HepG2 (cell line): ENCODE data around the gene DYNC1LI1. TPM values are rescaled to one million over a fixed set of nuclear protein-coding genes. Genes with fewer than 3 reads are reported as not detected.

Source experiments
- IKZF1 ChIP-seq: fragments of 450-650 bp; IDR thresholded peaks from 2 replicates; pipeline ENCODE4 v1.7.1; 2016
- ISL2 ChIP-seq: sonication (generic); formaldehyde crosslinking; IDR thresholded peaks from 2 replicates; pipeline ENCODE4 v1.5.0; 2020; ENCODE audit warnings: missing genetic modification reagents
- MED8 ChIP-seq: sonication (generic); formaldehyde crosslinking; IDR thresholded peaks from 2 replicates; pipeline ENCODE4 v1.8.1; 2023; ENCODE audit warnings: mild to moderate bottlenecking, missing genetic modification reagents; ENCODE audit not compliant: insufficient replicate concordance
- MEIS2 ChIP-seq: sonication (generic); formaldehyde crosslinking; IDR thresholded peaks from 2 replicates; pipeline ENCODE4 v1.9.0; 2021; ENCODE audit warnings: mild to moderate bottlenecking, missing genetic modification reagents
- MNT ChIP-seq: fragments of 450-650 bp; IDR thresholded peaks from 2 replicates; pipeline ENCODE4 v1.6.1; 2016
- SETDB1 ChIP-seq: sonication (generic); formaldehyde crosslinking; IDR thresholded peaks from 2 replicates; pipeline ENCODE4 v1.5.1; 2020; ENCODE audit warnings: missing genetic modification reagents, mild to moderate bottlenecking, borderline replicate concordance
- SOX6 ChIP-seq, 2 experiments: fragments of 450-650 bp in 1 of 2; sonication (generic) in 1 of 2; formaldehyde crosslinking in 1 of 2; IDR thresholded peaks; 2 replicates each; pipeline versions ENCODE4 v1.4.0 to v1.6.1; 2017 to 2020; ENCODE audit warnings: antibody characterized with exemption in 1 of 2, mild to moderate bottlenecking in 1 of 2, missing genetic modification reagents in 1 of 2
- U2AF2 ChIP-seq: fragments of 200-400 bp; formaldehyde crosslinking; IDR thresholded peaks from 2 replicates; pipeline ENCODE4 v1.6.1; 2017; ENCODE audit warnings: low read depth, mild to moderate bottlenecking, low read length
- WIZ ChIP-seq: sonication (generic); formaldehyde crosslinking; IDR thresholded peaks from 2 replicates; pipeline ENCODE4 v1.5.1; 2020; ENCODE audit warnings: mild to moderate bottlenecking, missing genetic modification reagents
- ZMYM4 ChIP-seq: sonication (generic); formaldehyde crosslinking; IDR thresholded peaks from 2 replicates; pipeline ENCODE4 v1.8.1; 2023; ENCODE audit warnings: mild to moderate bottlenecking, missing genetic modification reagents
- ZNF264 ChIP-seq: sonication (generic); formaldehyde crosslinking; IDR thresholded peaks from 2 replicates; pipeline ENCODE4 v1.4.0; 2020; ENCODE audit warnings: missing genetic modification reagents
- ZNF343 ChIP-seq: sonication (generic); formaldehyde crosslinking; IDR thresholded peaks from 2 replicates; pipeline ENCODE4 v1.4.0; 2020; ENCODE audit warnings: mild to moderate bottlenecking, missing genetic modification reagents
- ZNF589 ChIP-seq: sonication (generic); formaldehyde crosslinking; conservative IDR thresholded peaks from 2 replicates; pipeline ENCODE4 v1.8.0; 2022; ENCODE audit warnings: mild to moderate bottlenecking, moderate library complexity, missing genetic modification reagents
- ZNF646 ChIP-seq: sonication (generic); formaldehyde crosslinking; IDR thresholded peaks from 2 replicates; pipeline ENCODE4 v1.9.0; 2021; ENCODE audit warnings: mild to moderate bottlenecking, missing genetic modification reagents
- ZNF776 ChIP-seq: sonication (generic); formaldehyde crosslinking; IDR thresholded peaks from 2 replicates; pipeline ENCODE4 v1.4.0; 2020; ENCODE audit warnings: mild to moderate bottlenecking, missing genetic modification reagents
- polyA plus RNA-seq, 8 experiments: library from polyadenylated mRNA; depleted of rRNA in 3 of 8; stranded (reverse) in 7 of 8; unstranded in 1 of 8; fragments of >200 nt; fragmentation: Illumina TruSeq in 4 of 8; extraction: Trizol in 4 of 8; gene quantifications; 2 replicates each; pipeline versions ENCODE4 v1.2.1 to v1.2.3, GENCODE V29; 2011 to 2016; ENCODE audit warnings: low read depth in 4 of 8, missing spikeins in 1 of 8, mixed read lengths in 1 of 8; ENCODE audit not compliant: insufficient read depth in 1 of 8
- total RNA-seq, 5 experiments: library from RNA; depleted of rRNA; stranded (reverse); fragments of >200 nt; fragmentation: Illumina TruSeq; extraction: Trizol; gene quantifications; 2 replicates each; pipeline ENCODE4 v1.2.3, GENCODE V29; 2016; ENCODE audit warnings: low read depth in 1 of 5
- TF ChIP-seq, protein P1 (sequence below): sonication (generic); formaldehyde crosslinking; IDR thresholded peaks from 2 replicates; pipeline ENCODE4 v1.4.0; 2020; ENCODE audit warnings: mild to moderate bottlenecking, missing genetic modification reagents
- TF ChIP-seq, protein P2 (sequence below): sonication (generic); formaldehyde crosslinking; IDR thresholded peaks from 2 replicates; pipeline ENCODE4 v1.4.0; 2020; ENCODE audit warnings: mild to moderate bottlenecking, low read depth, missing genetic modification reagents
- TF ChIP-seq, protein P3 (sequence below): sonication (generic); formaldehyde crosslinking; IDR thresholded peaks from 2 replicates; pipeline ENCODE4 v1.5.1; 2020; ENCODE audit warnings: missing genetic modification reagents, mild to moderate bottlenecking, borderline replicate concordance

DYNC1LI1 gene
- total and polyA plus RNA-seq, 2 of the 13 experiments (the other 11 are each of a cell fraction or from before 2014, with no cell fraction given), result 13.4 to 37.1 TPM

- TF ChIP-seq ZNF646 (CRISPR knock-in tag) (no peak), ISL2 (CRISPR knock-in tag) (no peak; the same call in 1 of the 2 replicates), SETDB1 (CRISPR knock-in tag) (no peak), SOX6 (IDR thresholded peaks at IDR 0.05) (no peak), SOX6 (CRISPR knock-in tag; IDR thresholded peaks at IDR 0.05) (peak; percentile 37), WIZ (CRISPR knock-in tag) (no peak), MEIS2 (no peak), ZNF343 (CRISPR knock-in tag) (peak; percentile 75), IKZF1 (no peak), MED8 (no peak), ZNF589 (CRISPR knock-in tag) (no peak), ZNF264 (CRISPR knock-in tag) (no peak), ZNF776 (CRISPR knock-in tag) (peak; percentile 37; the same call in 1 of the 2 replicates), U2AF2 (no peak), ZMYM4 (peak; percentile 57), MNT (no peak)
- TF ChIP-seq, protein P1, sequence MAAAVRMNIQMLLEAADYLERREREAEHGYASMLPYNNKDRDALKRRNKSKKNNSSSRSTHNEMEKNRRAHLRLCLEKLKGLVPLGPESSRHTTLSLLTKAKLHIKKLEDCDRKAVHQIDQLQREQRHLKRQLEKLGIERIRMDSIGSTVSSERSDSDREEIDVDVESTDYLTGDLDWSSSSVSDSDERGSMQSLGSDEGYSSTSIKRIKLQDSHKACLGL (CRISPR knock-in tag), result peak; percentile 62
- TF ChIP-seq, protein P2, sequence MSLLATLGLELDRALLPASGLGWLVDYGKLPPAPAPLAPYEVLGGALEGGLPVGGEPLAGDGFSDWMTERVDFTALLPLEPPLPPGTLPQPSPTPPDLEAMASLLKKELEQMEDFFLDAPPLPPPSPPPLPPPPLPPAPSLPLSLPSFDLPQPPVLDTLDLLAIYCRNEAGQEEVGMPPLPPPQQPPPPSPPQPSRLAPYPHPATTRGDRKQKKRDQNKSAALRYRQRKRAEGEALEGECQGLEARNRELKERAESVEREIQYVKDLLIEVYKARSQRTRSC (CRISPR knock-in tag), result no peak
- TF ChIP-seq, protein P3, sequence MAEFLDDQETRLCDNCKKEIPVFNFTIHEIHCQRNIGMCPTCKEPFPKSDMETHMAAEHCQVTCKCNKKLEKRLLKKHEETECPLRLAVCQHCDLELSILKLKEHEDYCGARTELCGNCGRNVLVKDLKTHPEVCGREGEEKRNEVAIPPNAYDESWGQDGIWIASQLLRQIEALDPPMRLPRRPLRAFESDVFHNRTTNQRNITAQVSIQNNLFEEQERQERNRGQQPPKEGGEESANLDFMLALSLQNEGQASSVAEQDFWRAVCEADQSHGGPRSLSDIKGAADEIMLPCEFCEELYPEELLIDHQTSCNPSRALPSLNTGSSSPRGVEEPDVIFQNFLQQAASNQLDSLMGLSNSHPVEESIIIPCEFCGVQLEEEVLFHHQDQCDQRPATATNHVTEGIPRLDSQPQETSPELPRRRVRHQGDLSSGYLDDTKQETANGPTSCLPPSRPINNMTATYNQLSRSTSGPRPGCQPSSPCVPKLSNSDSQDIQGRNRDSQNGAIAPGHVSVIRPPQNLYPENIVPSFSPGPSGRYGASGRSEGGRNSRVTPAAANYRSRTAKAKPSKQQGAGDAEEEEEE (CRISPR knock-in tag), result no peak
These were observed 878 bp downstream of the DYNC1LI1 start (continued) for GRCh38 chr3:32569540-32570420.
